Muscle of arm (tissue), 12 donors: Measurements from ENCODE around the gene CCDC83. TPM values are rescaled to one million over a fixed set of nuclear protein-coding genes. Genes with fewer than 3 reads are reported as not detected.
"Not testable (repeated sequence)": the region's sequence is repeated elsewhere in the genome, so short reads cannot be mapped to it uniquely, and the experiment has no call there.

Experiments used
- DNase-seq: peaks from one replicate; pipeline ENCODE4 v3.0.0-alpha.2; 2013
- polyA plus RNA-seq, 12 donors: library from polyadenylated mRNA; unstranded; fragments of 120-200 nt; gene quantifications; one replicate each; pipeline ENCODE4 v1.2.1, GENCODE V29; 2013; ENCODE audit not compliant: insufficient read length in 12 of 12

CCDC83 gene
- polyA plus RNA-seq, 12 donors: not detected

DNA sequence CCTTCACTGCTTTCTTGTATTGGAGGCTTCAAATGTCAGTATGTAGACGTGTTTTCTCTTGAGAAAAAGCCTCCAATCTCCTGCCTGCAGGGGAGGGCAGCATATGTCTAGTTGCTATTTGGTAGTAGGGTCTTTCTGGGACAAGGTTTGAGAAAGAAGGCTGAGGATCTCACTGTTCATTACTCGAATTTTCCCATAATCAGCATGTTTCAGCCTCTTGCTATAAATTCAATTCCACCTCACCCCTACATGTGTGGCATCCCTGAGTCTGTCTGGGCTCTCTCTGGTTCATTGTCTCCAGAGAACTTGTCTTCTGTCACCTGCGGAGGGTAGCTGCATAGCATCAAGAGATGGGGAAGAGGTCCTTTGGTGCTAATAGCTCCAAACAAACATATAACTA is 19.5 kb upstream of the CCDC83 start:
- DNase-seq: no peak

DNA sequence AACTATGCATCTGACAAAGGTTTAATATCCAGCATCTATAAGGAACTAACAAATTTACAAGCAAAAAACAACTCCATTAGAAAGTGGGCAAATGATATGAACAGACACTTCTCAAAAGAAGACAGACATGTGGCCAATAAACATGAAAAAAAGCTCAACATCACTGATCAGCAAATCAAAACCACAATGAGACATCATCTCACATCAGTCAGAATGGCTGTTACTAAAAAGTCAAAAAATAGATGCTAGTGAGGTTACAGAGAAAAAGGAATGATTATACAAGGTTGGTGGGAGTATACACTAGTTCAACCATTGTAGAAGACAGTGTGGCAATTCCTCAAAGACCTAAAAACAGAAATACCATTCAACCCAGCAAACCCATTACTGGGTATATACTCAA is 14.3 kb upstream of the CCDC83 start:
- DNase-seq: not testable (repeated sequence)

DNA sequence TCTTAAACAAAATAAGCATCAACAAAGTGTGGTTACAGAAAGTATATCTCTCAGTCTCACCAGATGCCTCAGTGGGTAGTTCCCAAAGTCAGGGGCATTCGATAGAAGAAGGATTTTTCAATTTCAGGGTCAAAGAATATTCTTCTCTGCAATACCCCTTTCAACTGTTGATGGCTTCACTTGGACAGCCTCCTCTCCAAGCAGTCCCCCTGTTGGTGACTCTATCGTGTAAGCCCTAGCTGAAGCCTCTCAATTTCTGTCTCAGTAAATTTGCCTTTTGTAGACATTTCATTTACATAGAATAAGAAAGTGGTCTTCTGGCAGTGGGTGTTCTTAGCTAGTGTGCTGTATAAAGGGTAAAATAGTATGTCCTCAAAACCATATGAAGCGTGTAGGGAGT is 11.3 kb upstream of the CCDC83 start:
- DNase-seq: no peak

DNA sequence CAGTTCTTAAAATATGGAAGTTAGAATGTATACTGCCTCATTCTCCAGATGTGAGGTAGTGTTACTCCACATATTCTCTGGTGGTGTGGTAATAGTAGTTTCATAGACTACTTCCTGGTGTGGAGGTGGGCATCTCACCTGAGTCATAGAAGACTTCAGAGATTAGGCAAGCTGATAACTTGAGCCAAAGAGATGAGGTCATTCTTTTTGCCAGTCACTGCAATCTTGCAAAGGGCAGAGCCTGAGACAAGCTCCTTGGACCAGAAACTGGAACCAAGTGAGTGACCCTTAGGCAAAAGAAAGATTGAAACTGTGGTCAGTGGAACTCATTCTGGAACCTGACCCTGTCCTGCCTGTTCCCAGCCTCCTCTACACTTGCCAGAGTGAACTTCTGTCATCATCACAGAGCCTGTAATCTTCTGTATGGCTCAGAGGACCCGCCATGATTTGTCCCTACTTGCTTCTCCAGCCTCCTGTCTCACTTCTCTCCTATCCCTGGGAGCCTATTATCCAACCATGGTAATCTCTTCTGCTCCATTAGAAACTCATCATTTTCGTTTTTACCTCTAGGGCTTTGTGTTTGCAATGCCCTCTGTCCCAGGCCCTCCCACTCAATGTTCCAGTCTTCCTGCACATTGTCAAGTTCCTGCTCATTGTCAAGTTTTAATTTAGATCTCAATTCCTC is 10.6 kb upstream of the CCDC83 start:
- no peak for DNase-seq

DNA sequence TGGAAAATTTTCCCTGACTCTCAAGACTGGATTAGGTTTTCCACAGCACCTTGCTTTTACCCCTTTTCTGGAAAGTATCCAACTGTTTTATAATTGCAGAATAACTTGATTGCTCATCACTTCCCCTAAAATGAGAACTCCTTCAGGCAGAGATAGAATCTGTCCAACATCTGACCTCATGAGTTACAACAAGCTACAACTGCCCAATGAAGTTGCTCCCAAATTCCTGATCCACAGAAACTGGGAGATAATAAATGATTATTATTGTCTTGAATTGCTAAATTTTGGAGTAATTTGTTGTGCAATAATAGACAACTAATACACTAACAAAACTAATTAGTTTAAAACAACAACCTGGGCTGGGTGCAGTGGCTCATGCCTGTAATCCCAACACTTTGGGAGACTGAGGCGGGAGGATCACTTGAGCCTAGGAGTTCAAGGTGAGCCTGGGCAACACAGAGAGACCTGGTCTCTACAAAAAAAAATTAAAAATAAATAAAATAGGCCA is 10.0 kb upstream of the CCDC83 start:
- DNase-seq: no peak

DNA sequence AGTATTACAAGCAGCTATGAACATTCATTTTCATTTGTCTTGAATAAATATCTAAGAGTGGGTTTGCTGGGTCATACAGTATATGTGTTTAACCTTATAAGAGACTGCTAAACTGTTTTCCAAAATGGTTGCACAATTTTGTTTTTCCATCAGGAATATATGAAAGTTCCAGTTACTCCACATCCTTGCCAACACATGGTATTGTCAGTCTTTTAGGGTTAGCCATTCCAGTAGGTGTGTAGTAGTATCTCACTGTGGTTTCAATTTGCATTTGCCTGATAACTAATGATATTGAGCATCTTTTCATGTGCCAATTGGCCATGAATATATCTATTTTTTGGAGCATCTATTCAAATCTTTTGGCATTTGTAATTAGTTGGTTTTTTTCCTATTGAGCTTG is 7.7 kb upstream of the CCDC83 start:
- no peak for DNase-seq

DNA sequence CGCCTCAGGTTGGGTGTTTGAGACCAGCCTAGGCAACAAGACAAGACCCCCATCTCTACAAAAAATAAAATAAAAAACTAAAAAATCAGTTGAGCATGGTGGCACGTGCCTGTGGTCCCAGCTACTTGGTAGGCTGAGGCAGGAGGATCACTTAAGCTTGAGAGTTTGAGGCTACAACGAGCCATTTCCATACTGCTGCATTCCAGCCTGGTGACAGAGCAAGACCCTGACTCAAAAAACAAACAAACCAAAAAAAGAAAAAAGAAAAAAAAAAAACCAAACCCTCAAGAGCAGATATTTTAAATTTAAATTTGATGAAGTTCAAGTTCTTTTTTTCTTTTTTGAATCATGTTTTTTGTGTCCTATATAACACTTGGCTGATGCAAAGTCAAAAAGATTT is 7.2 kb upstream of the CCDC83 start:
- DNase-seq: no peak

DNA sequence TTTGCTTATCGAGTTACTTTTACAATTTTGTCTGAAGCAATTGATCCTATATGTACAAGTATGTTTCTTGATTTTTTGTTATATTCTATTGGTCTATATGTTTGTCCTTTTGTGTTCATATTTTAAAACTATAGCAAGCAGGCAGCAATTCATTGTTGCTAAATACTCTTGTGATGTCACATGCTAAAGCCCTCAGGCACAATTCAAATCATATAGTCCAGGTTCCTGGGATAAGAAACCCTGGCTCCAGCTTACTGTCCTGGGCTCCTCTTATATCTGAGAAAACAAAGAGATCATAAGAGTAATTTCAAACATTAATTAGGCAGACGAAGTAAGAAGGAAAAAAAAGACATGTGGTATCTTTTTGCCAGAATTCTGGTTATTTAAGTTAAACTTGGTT is 6.6 kb upstream of the CCDC83 start:
- DNase-seq: no peak

DNA sequence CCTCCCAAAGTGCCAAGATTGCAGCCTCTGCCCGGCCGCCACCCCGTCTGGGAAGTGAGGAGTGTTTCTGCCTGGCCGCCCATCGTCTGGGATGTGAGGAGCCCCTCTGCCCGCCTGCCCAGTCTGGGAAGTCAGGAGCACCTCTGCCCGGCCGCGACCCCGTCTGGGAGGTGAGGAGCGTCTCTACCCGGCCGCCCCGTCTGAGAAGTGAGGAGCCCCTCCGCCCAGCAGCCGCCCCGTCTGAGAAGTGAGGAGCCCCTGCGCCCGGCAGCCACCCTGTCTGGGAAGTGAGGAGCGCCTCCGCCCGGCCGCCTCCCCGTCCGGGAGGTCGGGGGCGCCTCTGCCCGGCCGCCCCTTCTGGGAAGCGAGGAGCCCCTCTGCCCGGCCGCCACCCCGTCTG is 2.4 kb upstream of the CCDC83 start:
- DNase-seq: not testable (repeated sequence)

DNA sequence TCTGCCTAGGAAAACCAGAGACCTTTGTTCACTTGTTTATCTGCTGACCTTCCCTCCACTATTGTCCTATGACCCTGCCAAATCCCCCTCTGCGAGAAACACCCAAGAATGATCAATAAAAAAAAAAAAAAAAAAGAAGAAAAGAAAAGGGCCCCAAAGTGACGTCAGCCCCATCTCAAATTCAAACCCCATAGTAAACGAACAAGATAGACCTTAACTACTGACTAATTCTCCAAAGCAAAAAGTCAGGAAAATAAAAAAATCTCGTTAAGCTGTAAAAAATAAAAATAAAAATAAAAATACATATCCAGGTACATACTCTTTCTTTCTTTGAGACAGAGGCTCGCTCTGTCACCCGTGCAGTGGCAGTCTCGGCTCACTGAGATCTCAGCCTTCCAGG is 1.6 kb upstream of the CCDC83 start:
- DNase-seq: not testable (repeated sequence)

DNA sequence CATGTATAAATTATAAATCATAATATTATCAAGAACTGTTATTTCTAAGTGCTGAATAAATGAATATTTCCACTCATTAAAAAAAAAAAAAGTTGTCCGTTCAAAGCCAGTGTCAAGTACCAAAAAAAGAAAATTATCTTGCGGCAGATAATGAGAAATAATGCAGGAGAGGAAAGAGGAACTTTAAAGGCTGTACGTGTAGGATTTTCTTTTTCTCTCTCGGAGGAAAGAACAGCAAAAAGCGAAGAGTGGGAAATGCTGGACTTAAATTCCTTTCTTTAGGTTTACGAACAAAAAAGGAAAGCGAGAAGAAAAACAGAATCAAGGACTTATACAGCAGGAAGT is 999 bp upstream of the CCDC83 start:
- DNase-seq: no peak

DNA sequence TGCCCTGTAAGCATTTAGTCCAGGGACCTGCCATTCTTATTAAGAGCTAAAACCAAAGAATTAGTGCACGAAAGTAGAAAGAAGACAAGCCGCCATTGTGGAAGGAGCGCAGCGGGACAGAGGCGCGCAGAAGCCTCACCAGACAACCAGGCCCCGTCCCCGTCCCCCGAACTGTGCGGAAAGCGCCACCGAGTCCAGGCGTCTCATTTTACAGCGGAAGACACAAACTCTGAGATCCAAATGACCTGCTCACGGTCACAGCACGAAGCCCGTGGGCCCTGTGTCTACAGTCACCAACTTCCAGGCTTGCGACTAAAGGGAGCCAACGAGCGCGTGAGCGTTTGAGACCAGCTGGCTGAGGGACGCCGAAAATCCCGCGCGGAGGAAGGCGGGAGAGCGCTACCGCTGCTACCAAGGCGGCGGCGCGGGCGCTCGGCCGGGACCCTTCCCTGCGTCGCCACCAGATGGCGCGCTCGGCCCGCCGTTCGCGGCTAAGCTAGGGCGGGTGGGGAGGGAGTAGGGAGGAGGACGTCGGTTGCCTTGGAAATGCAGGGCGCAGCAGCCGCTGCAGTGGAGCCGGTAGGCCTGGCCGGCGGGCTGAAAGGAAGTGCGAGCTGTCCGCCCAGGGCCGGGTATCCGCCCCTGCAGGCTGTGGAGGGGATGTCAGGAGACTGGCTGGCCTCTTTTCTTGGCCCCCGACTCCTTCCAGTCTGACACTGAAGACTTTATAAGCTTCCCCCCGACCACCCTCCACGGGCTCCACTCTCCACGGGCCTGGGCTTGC is 434 bp upstream of the CCDC83 start:
- peak; percentile 91 for DNase-seq

DNA sequence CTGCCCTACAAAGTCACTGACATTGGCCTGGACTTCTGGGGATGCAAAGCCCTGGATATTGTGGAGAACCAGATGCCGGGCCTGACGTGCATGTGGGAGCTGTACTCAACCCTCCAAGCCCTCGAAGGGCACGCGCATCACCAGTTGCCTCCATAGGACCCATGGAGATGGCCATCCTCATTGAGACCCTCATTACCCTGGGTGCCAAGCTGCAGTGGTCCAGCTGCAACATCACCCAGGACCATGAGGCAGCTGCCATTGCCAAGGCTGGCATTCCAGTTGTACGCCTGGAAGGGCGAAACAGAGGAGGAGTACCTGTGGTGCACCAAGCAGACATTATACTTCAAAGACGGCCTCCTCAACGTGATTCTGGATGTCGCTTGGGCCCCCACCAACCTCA is 1.9 kb downstream of the CCDC83 start:
- no peak for DNase-seq

DNA sequence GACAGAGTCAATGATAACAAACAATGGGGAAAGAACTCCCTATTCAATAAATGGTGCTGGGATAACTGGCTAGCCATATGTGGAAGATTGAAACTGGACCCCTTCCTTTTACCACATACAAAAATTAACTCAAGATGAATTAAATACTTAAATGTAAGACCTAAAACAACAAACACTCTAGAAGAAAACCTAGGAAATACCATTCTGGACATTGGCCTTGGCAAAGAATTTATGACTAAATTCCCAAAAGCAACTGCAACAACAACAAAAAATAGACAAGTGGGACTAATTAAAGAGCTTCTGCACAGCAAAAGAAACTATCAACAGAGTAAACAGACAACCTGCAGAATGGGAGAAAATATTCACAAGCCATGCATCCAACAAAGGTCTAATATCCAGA is 4.4 kb downstream of the CCDC83 start:
- DNase-seq: not testable (repeated sequence)

DNA sequence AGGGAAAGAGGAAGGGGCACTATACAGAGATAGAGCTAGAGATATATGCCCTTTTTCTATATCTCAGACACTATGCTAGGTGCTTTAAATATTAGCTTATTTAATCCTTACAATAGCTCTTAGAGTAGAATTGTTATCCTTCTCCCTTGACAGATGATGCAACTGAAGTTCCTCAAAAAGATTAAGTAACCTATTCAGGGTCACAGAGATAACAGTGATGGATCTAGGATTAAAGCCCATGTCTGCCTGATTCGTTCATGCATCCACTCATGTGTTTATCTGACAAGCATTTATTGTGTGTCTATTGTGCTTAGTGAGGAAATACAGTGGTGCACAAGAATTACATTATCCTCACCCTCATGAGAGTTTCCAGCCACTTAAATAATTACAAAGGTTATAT is 8.7 kb downstream of the CCDC83 start:
- DNase-seq: no peak

DNA sequence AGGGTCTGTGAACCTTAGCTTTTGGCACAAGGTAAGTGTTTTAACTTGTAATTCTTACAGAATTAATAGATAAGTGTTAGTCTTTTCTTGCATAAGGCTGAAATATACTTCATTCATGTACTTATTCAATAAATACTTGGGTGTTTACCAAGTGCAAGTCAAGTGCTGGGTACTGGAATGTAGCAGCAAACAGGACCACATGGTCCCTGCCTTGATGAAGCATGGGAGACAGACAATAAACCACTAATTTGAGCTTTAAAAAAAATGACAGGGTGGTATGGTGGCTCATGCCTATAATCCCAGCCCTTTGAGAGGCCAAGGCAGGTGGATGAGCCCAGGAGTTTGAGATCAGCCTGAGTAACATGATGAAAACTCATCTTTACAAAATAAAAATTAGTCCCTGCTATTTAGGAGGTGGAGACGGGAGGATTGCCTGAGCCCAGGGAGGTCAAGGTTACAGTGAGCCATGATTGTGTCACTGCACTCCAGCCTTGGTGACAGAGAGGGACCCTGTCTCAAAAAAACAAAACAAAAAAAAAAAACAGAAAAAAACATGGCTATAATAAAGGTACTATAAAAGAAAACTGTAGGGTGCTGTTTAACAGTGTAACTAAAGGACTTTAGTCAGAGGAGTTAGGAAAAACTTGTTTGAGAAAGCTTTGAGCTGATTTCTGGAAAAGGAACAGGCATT is 11.1 kb downstream of the CCDC83 start:
- DNase-seq: no peak

DNA sequence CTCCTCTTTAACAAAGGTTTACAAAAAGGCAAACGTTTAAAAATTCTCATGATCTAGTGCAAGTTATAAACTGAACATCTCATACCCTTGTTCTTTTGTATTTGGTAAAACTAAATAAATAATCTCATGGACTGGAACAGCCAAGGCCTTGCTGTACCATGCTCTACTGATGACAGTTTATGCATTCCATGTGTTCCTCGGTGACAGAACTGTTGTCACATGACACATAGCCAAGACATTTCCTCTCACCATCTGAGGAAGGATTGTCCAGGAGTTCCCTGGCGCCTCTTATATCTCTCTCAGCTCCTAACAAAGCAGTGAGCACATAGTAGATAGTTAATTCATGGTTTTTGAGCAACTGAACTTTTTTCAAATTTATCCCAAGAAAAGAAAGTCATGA is 12.6 kb downstream of the CCDC83 start:
- DNase-seq: no peak

DNA sequence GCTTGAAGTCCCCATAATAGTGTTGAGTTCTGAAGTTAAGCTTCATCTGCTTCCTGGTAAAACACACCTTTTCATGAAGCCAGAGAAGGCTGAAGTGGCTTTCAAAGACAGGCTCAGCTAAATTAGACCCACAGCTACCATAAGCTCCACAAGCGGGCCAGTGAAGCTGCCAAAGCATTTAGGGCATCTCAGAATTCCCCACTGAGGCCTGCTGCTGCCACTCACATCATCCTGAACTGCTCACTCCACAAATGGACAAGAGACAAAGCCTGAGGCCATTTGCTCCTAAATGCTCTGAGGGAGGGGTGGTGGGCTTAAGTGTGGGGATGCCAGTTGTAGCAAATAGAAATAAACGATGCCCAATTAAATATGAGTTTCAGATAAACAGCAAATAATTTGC is 14.6 kb downstream of the CCDC83 start:
- DNase-seq: no peak

DNA sequence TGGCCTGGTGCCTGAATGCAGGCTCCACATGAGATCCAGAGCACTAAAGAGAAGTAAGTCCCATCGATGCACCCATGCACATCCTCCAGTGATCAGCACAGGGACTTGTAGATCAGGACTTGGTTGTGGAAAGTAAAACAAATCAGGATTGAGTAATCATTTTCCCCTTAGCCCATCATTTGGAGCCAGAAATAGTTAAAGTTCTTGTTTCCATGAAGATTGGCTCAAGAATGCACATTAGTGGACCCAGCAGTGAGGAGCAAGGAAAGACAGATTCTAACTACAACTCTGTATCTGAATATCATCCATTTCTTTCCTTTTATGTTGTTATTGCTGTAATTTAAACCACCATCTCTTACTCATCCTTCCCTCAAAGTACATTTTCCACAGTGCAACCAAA is 19.1 kb downstream of the CCDC83 start:
- DNase-seq: no peak

DNA sequence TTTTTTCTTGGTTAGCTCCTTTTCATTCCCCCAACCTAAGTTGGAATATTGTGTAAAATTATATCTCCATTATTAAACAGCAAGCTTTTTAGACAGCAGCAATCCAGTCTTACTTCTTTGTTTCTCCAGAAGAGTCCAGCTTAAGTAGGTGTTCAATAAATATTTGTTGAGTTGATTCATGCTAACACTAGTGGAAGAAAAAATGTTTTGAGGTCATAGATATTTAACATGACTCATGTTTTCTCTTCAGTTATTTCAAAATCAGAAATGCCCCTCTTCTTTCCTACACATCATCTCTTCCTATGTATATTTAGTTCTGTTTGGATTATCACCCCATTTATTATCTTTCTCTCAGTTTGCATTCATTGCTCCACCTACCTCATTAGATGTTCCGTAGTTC is 20.3 kb downstream of the CCDC83 start:
- no peak for DNase-seq

DNA sequence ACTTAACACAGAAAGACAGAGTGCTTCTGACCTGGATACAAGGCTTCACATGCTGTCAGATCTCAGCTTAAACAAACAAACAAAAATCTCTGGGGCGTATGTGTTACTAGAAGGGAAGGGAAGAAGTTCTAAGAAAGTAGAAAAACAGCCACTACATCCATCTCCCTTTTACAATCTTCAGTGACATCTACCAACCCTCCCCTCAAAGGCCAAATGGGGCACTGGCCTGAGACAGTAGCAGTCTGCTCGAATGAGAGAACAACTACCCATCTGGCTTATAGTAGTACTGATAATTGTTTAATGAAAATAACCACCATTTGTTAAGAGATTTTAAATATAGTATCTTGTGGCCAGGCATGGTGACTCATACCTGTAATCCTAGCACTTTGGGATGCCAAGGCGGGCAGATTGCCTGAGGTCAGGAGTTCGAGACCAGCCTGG is 29.4 kb downstream of the CCDC83 start:
- DNase-seq: no peak

DNA sequence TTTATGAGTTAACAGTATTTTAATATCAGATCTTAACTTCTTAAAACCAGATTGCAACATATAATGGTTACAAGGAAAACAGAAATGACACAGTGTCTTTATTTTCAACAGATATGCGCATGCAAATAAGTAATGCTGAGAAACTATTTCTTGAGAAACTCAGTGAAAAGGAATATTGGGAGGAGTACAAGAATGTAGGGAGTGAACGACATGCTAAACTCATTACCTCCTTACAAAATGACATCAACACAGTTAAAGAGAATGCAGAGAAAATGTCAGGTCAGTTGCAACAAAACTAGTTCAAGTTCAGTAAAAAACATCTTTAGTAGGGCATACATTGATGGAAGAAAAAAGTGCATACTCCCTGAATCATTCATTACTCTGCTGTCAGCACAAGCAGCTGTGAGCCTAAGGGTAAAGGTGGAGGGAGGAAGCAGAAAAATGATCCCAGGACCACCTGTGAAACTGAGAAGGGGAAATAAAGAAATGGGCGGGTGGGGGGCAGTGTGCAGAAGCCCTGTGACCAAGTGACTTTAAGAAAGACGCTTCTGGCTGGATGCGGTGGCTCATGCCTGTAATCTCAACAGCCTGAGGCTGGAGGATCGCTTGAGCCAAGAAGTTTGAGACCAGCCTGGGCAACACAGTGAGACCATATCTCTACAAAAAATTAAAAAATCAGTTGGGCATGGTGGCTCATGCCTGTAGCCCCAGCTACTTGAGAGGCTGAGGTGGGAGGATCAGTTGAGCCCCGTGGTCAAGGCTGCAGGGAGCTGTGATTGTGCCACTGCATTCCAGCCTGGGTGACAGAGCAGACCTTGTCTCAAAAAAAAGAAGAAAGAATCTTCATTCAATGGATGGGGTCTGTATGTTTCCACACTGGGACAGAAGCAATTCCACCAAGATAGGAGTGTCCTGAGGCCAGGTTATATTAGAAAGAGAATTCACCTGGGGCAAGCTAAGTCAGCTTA is 31.2 kb downstream of the CCDC83 start:
- peak; percentile 31 for DNase-seq
